ENCODE measurements around the gene GYS1.

DNA sequence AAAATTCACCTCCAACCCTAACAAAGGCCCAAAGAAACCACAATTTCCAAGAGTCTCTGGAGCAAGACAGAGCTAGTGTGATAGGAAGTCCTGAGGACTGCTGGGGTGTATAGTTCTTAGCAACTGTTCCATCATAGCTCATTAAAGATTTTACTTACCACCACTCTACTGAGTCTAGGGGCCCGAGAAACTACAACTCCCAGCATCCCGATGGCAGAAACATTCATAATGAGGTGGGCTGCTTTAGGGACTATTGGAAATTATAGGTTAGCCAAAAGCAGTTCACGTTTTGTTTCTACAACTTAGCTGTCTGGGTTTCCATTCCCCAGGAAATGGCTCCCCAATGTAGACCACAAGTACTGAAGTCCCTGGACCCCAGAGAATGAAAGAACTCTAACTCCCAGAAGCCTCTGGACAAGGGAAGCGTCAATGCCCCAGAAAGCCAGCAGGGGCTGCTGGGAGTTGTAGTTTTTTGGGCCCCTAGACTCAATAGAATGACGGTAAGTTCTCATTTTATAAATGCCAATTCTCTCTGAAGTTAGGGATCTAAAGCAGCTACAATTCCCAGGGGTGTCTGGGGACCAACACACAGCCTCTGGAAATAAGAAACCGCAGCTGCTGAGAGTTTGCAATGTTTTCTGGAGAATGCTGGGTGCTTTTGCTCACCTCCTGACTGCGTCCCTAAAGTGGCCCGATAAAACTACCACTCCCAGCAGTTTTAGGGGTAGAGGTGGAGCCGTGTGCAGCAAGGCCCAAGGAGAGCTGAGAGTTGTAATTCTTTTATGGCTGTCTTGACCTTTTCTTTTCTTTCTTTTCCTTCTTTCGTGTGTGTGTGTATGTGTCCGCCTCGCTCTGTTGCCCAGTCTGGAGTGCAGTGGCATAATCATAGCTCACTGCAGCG, 16.9 kb downstream of the GYS1 start:
- no peak for TF ChIP-seq POLR2A (IDR thresholded peaks at IDR 0.05)
- TF ChIP-seq, protein P1, sequence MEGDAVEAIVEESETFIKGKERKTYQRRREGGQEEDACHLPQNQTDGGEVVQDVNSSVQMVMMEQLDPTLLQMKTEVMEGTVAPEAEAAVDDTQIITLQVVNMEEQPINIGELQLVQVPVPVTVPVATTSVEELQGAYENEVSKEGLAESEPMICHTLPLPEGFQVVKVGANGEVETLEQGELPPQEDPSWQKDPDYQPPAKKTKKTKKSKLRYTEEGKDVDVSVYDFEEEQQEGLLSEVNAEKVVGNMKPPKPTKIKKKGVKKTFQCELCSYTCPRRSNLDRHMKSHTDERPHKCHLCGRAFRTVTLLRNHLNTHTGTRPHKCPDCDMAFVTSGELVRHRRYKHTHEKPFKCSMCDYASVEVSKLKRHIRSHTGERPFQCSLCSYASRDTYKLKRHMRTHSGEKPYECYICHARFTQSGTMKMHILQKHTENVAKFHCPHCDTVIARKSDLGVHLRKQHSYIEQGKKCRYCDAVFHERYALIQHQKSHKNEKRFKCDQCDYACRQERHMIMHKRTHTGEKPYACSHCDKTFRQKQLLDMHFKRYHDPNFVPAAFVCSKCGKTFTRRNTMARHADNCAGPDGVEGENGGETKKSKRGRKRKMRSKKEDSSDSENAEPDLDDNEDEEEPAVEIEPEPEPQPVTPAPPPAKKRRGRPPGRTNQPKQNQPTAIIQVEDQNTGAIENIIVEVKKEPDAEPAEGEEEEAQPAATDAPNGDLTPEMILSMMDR (IDR thresholded peaks at IDR 0.05) = peak in 1 of 7 experiments; percentile 11
- no peak for TF ChIP-seq EP300 (IDR thresholded peaks at IDR 0.05)
- no peak for TF ChIP-seq POLR2AphosphoS5 (IDR thresholded peaks at IDR 0.05)

Measured in stomach (tissue), 4 donors.